ENCODE results near the gene PIAS4. TPM values are rescaled to one million over a fixed set of nuclear protein-coding genes. Genes with fewer than 3 reads are reported as not detected.

The PIAS4 gene
- total and polyA plus RNA-seq, 9 of the 15 experiments (the other 6 are each of a cell fraction or from before 2014, with no cell fraction given), result 0.27 to 34.9 (median 14.4) TPM

DNA sequence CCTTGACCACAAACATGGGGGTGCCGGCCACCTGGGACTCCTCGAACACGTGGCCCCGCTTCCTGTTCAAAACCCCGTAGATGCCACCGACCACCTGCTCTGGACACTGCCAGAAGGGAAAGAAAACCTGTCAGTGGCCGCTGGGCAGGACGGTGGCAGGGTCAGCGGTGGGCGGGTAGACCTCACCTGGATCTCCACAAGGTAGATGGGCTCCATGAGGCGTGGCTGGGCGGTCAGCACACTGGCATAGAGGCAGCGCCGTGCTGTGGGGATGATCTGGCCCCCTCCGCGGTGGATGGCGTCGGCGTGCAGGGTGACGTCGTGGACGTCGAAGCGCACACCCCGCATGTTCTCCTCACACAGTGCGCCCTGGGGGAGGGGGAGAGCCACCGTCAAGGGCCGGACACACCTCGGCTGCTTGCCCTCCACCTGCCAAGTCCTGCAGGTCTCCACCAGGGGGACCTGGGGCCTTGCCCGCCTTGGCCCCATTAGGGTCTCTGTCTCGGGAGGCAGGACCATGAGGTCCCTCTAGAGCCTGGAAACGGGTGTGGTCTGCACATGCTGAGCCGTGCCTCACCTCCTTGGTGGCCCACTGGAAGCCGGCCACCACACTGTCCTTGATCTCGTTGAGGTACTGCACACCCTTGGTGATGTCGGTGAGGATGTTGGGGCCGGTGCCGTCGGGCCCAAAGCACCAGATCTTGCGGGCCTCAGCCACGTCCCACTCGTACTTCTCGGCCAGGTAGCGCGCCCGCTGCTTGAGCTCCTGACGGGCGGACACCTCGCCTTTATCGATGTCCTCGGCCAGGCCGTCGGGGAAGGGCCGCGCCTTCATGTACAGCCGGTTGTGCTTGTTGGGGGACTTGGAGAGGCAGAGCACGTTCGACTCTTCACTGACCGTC is 30.0 kb upstream of the PIAS4 start:
- H4K20me1 ChIP-seq (replicated peaks; ENCODE audit: control insufficient read depth, insufficient read depth, low read length), result peaks cover 65% of the 10 kb centered on the region
- peak in 2 of 4 experiments; percentile 57 to 61 for DNase-seq (ENCODE audit: extremely low read depth in 1 of 4, low spot score in 3 of 4)
- 93% methylated on average over 38 of the region's 59 CpGs for WGBS (ENCODE audit: insufficient coverage, low coverage, missing lambda C conversion rate)
- H3K9me1 ChIP-seq (ENCODE audit: control insufficient read depth, insufficient read depth, low read length), result peaks cover 19% of the 10 kb centered on the region
- no peaks in the 10 kb centered on the region for H3K27me3 ChIP-seq (ENCODE audit: control insufficient read depth in 2 of 2, insufficient read depth in 2 of 2, low read length in 2 of 2)
- CTCF ChIA-PET (ENCODE audit: low intra/inter-chr PET ratio), result no interaction called here
- ATAC-seq, result peak; percentile 5
- no peak overlapping the region for H3K4me2 ChIP-seq (ENCODE audit: insufficient read depth, low read length)
- H3K36me3 ChIP-seq (ENCODE audit: control insufficient read depth, insufficient read depth, low read length), result peaks cover 76% of the 10 kb centered on the region
- H2AFZ ChIP-seq (ENCODE audit: low read depth, low read length), result no peak overlapping the region
- no TSS peak for BruUV-seq (replicated peaks)
- no peak overlapping the region for H3K4me3 ChIP-seq
- H3K4me1 ChIP-seq (replicated peaks in 1 of 2; ENCODE audit: control insufficient read depth in 2 of 2, insufficient read depth in 2 of 2, low read length in 2 of 2), result peaks cover 0 to 56% of the 10 kb centered on the region in 2 experiments; a peak in 2 of 5 replicates
- POLR2A ChIA-PET, result interaction anchor here (0.6 to 9.7 kb wide), 5 partner anchors 7 to 27 kb away, joined by 3 to 215 read pairs (median 3); partner anchors contain the start of genes DAPK3 and EEF2
- in situ Hi-C loops (cut with MboI) (no loop called here), intact Hi-C loops (cut with micrococcal nuclease) (no loop called here)
- H3K27ac ChIP-seq (ENCODE audit: extremely low read depth, low read depth, low read length), result no peak overlapping the region
- no peak for FAIRE-seq
- H3K79me2 ChIP-seq (ENCODE audit: control insufficient read depth, insufficient read depth, low read length), result peaks cover 53% of the 10 kb centered on the region
- peak overlapping the region in 1 of 2 experiments; percentile 54; a peak in 2 of 4 replicates for H3K9ac ChIP-seq (ENCODE audit: insufficient read depth in 1 of 2, low read depth in 2 of 2, low read length in 2 of 2)
- H3K9me3 ChIP-seq (replicated peaks; ENCODE audit: control insufficient read depth, insufficient read depth, low read depth, low read length), result no peaks in the 10 kb centered on the region
- TF ChIP-seq EZH2 (IDR thresholded peaks at IDR 0.05; ENCODE audit: borderline replicate concordance, low read depth, low read length) (no peak), ZBTB1 (CRISPR knock-in tag; IDR thresholded peaks at IDR 0.05; ENCODE audit: borderline replicate concordance, low read depth) (peak; percentile 27; the same call in 1 of the 2 replicates), CBFB (CRISPR knock-in tag; IDR thresholded peaks at IDR 0.05) (no peak), CREB1 (IDR thresholded peaks at IDR 0.05) (peak; percentile 40; the same call in 1 of the 2 replicates), CREB1 (CRISPR knock-in tag; IDR thresholded peaks at IDR 0.05) (peak; percentile 28; the same call in 1 of the 2 replicates), SAFB (IDR thresholded peaks at IDR 0.05; ENCODE audit: borderline replicate concordance, low read depth, low read length) (peak; percentile 5; the same call in 1 of the 2 replicates), ZC3H4 (CRISPR knock-in tag; IDR thresholded peaks at IDR 0.05; ENCODE audit: borderline replicate concordance) (0 out of 2 replicates have a peak, but pooled peaks have one; percentile 27), POLR2A (conservative IDR thresholded peaks at IDR 0.05) (peak; percentile 36), KAT7 (CRISPR knock-in tag; IDR thresholded peaks at IDR 0.05; ENCODE audit: borderline replicate concordance) (peak; percentile 10; the same call in 1 of the 2 replicates), BRCA1 (IDR thresholded peaks at IDR 0.05) (no peak), BRCA1 (CRISPR knock-in tag; IDR thresholded peaks at IDR 0.05) (no peak), ZNF431 (CRISPR knock-in tag; IDR thresholded peaks at IDR 0.05) (0 out of 2 replicates have a peak, but pooled peaks have one; percentile 37), FIP1L1 (IDR thresholded peaks at IDR 0.05; ENCODE audit: low read depth, low read length, poor library complexity, severe bottlenecking) (peak; percentile 2), SMC3 (conservative IDR thresholded peaks at IDR 0.05; ENCODE audit: insufficient read depth, low read depth, low read length) (no peak), POLR2AphosphoS5 (IDR thresholded peaks at IDR 0.05; ENCODE audit: control insufficient read depth, insufficient read depth, low read depth, low read length) (peak; percentile 41; the same call in 1 of the 2 replicates), HCFC1 (IDR thresholded peaks at IDR 0.05; ENCODE audit: low read depth, low read length) (no peak), ZFP30 (CRISPR knock-in tag; IDR thresholded peaks at IDR 0.05; ENCODE audit: borderline replicate concordance) (no peak)
- TF ChIP-seq, protein P1, sequence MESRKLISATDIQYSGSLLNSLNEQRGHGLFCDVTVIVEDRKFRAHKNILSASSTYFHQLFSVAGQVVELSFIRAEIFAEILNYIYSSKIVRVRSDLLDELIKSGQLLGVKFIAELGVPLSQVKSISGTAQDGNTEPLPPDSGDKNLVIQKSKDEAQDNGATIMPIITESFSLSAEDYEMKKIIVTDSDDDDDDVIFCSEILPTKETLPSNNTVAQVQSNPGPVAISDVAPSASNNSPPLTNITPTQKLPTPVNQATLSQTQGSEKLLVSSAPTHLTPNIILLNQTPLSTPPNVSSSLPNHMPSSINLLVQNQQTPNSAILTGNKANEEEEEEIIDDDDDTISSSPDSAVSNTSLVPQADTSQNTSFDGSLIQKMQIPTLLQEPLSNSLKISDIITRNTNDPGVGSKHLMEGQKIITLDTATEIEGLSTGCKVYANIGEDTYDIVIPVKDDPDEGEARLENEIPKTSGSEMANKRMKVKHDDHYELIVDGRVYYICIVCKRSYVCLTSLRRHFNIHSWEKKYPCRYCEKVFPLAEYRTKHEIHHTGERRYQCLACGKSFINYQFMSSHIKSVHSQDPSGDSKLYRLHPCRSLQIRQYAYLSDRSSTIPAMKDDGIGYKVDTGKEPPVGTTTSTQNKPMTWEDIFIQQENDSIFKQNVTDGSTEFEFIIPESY (CRISPR knock-in tag; IDR thresholded peaks at IDR 0.05), result peak; percentile 82
- TF ChIP-seq, protein P2, sequence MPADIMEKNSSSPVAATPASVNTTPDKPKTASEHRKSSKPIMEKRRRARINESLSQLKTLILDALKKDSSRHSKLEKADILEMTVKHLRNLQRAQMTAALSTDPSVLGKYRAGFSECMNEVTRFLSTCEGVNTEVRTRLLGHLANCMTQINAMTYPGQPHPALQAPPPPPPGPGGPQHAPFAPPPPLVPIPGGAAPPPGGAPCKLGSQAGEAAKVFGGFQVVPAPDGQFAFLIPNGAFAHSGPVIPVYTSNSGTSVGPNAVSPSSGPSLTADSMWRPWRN (IDR thresholded peaks at IDR 0.05; ENCODE audit: low read depth), result no peak
